ENCODE measurements around the gene C12orf43.

GRCh38 chr12:121022713-121023112, 6.4 kb upstream of the C12orf43 start:
- no peak for TF ChIP-seq POLR2A (IDR thresholded peaks at IDR 0.05)
- no peak for TF ChIP-seq CTCF (IDR thresholded peaks at IDR 0.05)

Data from breast epithelium (tissue), 3 donors.